OCI-LY3 (cell line): ENCODE data around the gene TMEM163.

Source experiments
- H2AFZ ChIP-seq: fragments of 200-600, 300-600 bp; shearing (Covaris generic); 2 replicates; pipeline ENCODE4 v1.6.0; 2014; ENCODE audit warnings: antibody characterized with exemption, low read depth, low read length
- H3K27ac ChIP-seq: fragments of 200-600, 300-600 bp; sonication (generic); 2 replicates; pipeline ENCODE4 v1.5.1; 2014; ENCODE audit warnings: mild to moderate bottlenecking, low read length, moderate library complexity, mixed read lengths
- H3K27me3 ChIP-seq: fragments of 200-600, 300-600 bp; sonication (generic); 2 replicates; pipeline ENCODE4 v1.6.1; 2014; ENCODE audit warnings: low read depth, low read length, mixed read lengths
- H3K36me3 ChIP-seq: fragments of 200-600, 300-600 bp; sonication (generic); replicated peaks from 2 replicates; pipeline ENCODE3; 2014; ENCODE audit warnings: low read depth, low read length, mixed read lengths
- H3K4me1 ChIP-seq: fragments of 300-600, 200-600 bp; sonication (generic); 2 replicates; pipeline ENCODE4 v1.6.1; 2014; ENCODE audit warnings: low read length, mixed read lengths
- H3K4me2 ChIP-seq: fragments of 200-600, 300-600 bp; sonication (generic); 2 replicates; pipeline ENCODE4 v1.6.1; 2014; ENCODE audit warnings: low read length, mixed read lengths
- H3K4me3 ChIP-seq: fragments of 300-600, 200-600 bp; sonication (generic); 2 replicates; pipeline ENCODE4 v1.5.1; 2014; ENCODE audit warnings: antibody characterized with exemption, mild to moderate bottlenecking, low read length, moderate library complexity
- H3K79me2 ChIP-seq: fragments of 300-600, 200-600 bp; shearing (Covaris generic); 2 replicates; pipeline ENCODE4 v1.6.1; 2014; ENCODE audit warnings: mild to moderate bottlenecking, low read length, mixed read lengths
- H3K9ac ChIP-seq: fragments of 300-600, 200-600 bp; shearing (Covaris generic); 2 replicates; pipeline ENCODE4 v1.6.0; 2014; ENCODE audit warnings: mild to moderate bottlenecking, low read length, moderate library complexity
- H3K9me3 ChIP-seq: fragments of 200-600, 300-600 bp; shearing (Covaris generic); 2 replicates; pipeline ENCODE4 v1.6.1; 2014; ENCODE audit warnings: low read length, mixed read lengths; ENCODE audit not compliant: insufficient read depth
- H4K20me1 ChIP-seq: fragments of 200-600, 300-600 bp; sonication (generic); 2 replicates; pipeline ENCODE4 v1.6.1; 2016; ENCODE audit warnings: low read length, mixed read lengths; ENCODE audit not compliant: insufficient read depth
- CTCF ChIP-seq: fragments of 200-600, 300-600 bp; sonication (generic); IDR thresholded peaks from 2 replicates; pipeline ENCODE4 v1.5.1; 2014; ENCODE audit warnings: antibody characterized with exemption, low read length, low read depth
- EZH2phosphoT487 ChIP-seq: fragments of 200-600 bp; shearing (Covaris generic); IDR thresholded peaks from 2 replicates; pipeline ENCODE4 v1.6.1; 2018; ENCODE audit warnings: antibody characterized with exemption, mixed run types, low read depth

Gene TMEM163

GRCh38 chr2:134440336-134440909 lies 278.4 kb downstream of the TMEM163 start:
- H3K9me3 ChIP-seq = no peaks in the 10 kb centered on the region
- no peaks in the 10 kb centered on the region for H3K36me3 ChIP-seq
- no peak overlapping the region for H3K4me2 ChIP-seq
- H3K27ac ChIP-seq = no peak overlapping the region
- H3K79me2 ChIP-seq = no peaks in the 10 kb centered on the region
- no peak overlapping the region for H3K4me3 ChIP-seq
- H2AFZ ChIP-seq = no peak overlapping the region
- no peak overlapping the region for H3K9ac ChIP-seq
- 0 out of 2 replicates have a peak, but pooled peaks cover 2% of the 10 kb centered on the region for H3K4me1 ChIP-seq
- TF ChIP-seq CTCF (no peak), EZH2phosphoT487 (no peak)
- H3K27me3 ChIP-seq = no peaks in the 10 kb centered on the region
- no peaks in the 10 kb centered on the region for H4K20me1 ChIP-seq

- H3K36me3 ChIP-seq = no peaks in the 10 kb centered on the region
- no peak for TF ChIP-seq EZH2phosphoT487
- TF ChIP-seq CTCF = no peak
Observed at GRCh38 chr2:134438371-134438770, 280.4 kb downstream of the TMEM163 start.

GRCh38 chr2:134436706-134437105 lies 282.1 kb downstream of the TMEM163 start:
- Histone ChIP-seq H4K20me1 (no peaks in the 10 kb centered on the region), H2AFZ (no peak overlapping the region), H3K9me3 (no peaks in the 10 kb centered on the region), H3K9ac (no peak overlapping the region), H3K4me1 (0 out of 2 replicates have a peak, but pooled peaks cover 2% of the 10 kb centered on the region), H3K36me3 (no peaks in the 10 kb centered on the region), H3K27ac (no peak overlapping the region), H3K27me3 (no peaks in the 10 kb centered on the region), H3K4me2 (no peak overlapping the region), H3K79me2 (no peaks in the 10 kb centered on the region), H3K4me3 (no peak overlapping the region)
- TF ChIP-seq EZH2phosphoT487 = no peak
- no peak for TF ChIP-seq CTCF

More at GRCh38 chr2:134438371-134438770, 280.4 kb downstream of the TMEM163 start:
- Histone ChIP-seq H3K4me1 (0 out of 2 replicates have a peak, but pooled peaks cover 2% of the 10 kb centered on the region), H4K20me1 (no peaks in the 10 kb centered on the region), H3K9ac (no peak overlapping the region), H3K27me3 (no peaks in the 10 kb centered on the region), H3K4me2 (no peak overlapping the region), H3K9me3 (no peaks in the 10 kb centered on the region), H3K79me2 (no peaks in the 10 kb centered on the region), H3K27ac (no peak overlapping the region), H3K4me3 (no peak overlapping the region), H2AFZ (no peak overlapping the region)

- Histone ChIP-seq H3K4me2 (no peak overlapping the region), H3K79me2 (no peaks in the 10 kb centered on the region), H2AFZ (no peak overlapping the region), H4K20me1 (no peaks in the 10 kb centered on the region), H3K4me3 (no peak overlapping the region), H3K27me3 (no peaks in the 10 kb centered on the region), H3K9me3 (no peaks in the 10 kb centered on the region), H3K9ac (no peak overlapping the region), H3K4me1 (0 out of 2 replicates have a peak, but pooled peaks cover 2% of the 10 kb centered on the region), H3K36me3 (no peaks in the 10 kb centered on the region), H3K27ac (no peak overlapping the region)
- TF ChIP-seq EZH2phosphoT487 (no peak), CTCF (no peak)
Observed at GRCh38 chr2:134435936-134436335, 282.9 kb downstream of the TMEM163 start.
